Placental epithelial cell (primary cell): Measurements from ENCODE around the gene BGLAP. TPM values are rescaled to one million over a fixed set of nuclear protein-coding genes. Genes with fewer than 3 reads are reported as not detected.

ENCODE experiments used
- small RNA-seq: library from RNA; depleted of rRNA; stranded (forward); fragments of <200 nt; gene quantifications from one replicate; pipeline ENCODE3, GENCODE V24; 2012
- total RNA-seq: library from RNA; depleted of rRNA; stranded (reverse); fragments of >200 nt; gene quantifications from 2 replicates; pipeline ENCODE4 v1.2.3, GENCODE V29; 2012

BGLAP gene
- total RNA-seq = 0.54 and 1.6 TPM in 2 replicates

DNA sequence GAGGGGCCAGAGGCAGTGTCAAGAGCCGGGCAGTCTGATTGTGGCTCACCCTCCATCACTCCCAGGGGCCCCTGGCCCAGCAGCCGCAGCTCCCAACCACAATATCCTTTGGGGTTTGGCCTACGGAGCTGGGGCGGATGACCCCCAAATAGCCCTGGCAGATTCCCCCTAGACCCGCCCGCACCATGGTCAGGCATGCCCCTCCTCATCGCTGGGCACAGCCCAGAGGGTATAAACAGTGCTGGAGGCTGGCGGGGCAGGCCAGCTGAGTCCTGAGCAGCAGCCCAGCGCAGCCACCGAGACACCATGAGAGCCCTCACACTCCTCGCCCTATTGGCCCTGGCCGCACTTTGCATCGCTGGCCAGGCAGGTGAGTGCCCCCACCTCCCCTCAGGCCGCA lies at the start of gene BGLAP:
BGLAP (plus strand) TSS at position 259 of the 400 bp plus-strand sequence; CDS start at position 307, 48 bp downstream.

DNA sequence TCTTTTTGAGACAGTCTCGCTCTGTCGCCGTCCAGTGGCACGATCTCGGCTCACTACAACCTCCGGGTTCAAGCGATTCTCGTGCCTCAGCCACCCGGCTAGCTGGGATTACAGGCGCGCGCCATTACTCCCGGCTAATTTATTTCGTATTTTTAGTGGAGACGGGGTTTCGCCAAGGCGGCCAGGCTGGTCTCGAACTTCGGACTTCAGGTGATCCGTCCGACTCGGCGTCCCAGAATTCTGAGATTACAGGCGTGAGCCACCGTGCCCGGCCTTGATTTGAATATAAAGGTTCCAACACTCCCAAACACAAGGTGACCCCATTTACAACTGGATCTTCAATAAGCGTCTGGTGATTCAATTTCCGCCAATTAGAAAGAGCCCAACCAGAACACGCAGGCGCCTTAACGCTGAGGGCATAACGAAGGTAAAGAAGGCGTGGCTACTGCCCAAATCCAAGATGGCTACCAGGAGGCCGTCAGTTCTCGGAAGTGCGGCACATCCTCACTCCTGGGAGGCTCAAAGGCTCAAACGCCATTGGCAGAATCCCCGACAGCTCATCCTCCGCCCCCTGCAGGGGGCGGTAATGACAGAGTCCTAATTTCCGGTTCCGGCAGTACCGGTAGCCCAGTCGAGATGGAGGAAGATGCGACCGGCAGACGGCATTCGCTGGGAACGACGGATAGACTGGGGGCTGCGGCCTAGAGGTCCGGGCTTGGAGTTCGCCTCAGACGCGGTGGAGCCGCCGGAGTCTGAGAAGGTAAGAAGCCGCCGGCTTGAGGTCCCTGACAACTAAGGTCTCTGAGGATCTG lies 48.3 kb upstream of the BGLAP start, which contains the start of gene SLC25A44:
SLC25A44 (plus strand) TSS at position 617 of the 812 bp plus-strand sequence. CDS start 5,744 bp downstream, outside the sequence.

GRCh38 chr1:156212833-156213643 lies 28.9 kb upstream of the BGLAP start, which contains the start of gene PMF1:
PMF1 (plus strand) TSS chr1:156213007; CDS start chr1:156213016, 9 bp downstream.

GRCh38 chr1:156247460-156248322 lies 5.7 kb downstream of the BGLAP start, which contains the start of gene PAQR6:
PAQR6 (minus strand) TSS chr1:156248056; CDS start chr1:156246731, 1,325 bp downstream.

GRCh38 chr1:156282479-156283222 lies 40.7 kb downstream of the BGLAP start, which contains the start of gene SMG5:
SMG5 (minus strand) TSS chr1:156282825; CDS start chr1:156282680, 145 bp downstream.

DNA sequence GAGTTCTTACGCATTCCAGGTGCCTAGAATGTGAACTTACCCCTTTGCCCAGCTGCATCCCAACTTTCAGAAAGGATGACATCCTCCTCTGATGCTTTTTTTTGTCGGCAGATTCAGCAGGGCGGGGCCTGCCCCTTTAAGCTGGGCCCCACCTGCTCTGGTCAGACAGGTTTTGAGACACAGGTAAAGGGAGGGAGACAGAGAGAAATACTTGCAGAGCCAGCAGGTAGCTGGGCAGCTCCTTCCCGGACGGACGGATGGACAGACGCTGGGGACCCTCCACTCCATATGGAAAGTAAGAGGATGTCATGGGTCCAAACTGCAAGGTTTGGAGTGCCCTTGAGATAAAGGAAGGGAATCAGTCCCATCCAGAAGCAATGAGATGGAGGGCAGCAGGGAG lies 42.1 kb downstream of the BGLAP start, which contains the start of gene TMEM79:
TMEM79 (plus strand) TSS at position 214 of the 400 bp plus-strand sequence. CDS start 902 bp downstream, outside the sequence.

Small RNA genes within 50 kb of the gene (small RNA-seq; reads per million reads assigned to genes)
- gene RF00568 = not detected

Other genes with a start within 250 kb of the BGLAP start
- 373 and 566 TPM in 2 replicates for gene SSR2, start 221.2 kb upstream of the BGLAP start, total RNA-seq
- gene UBQLN4, start 188.4 kb upstream of the BGLAP start, total RNA-seq = 18.8 and 34.3 TPM in 2 replicates
- gene LAMTOR2, start 187.4 kb upstream of the BGLAP start, total RNA-seq = 43.8 and 72.2 TPM in 2 replicates
- 62.4 and 69.0 TPM in 2 replicates for gene RAB25, start 181.0 kb upstream of the BGLAP start, total RNA-seq
- 2.9 and 4.7 TPM in 2 replicates for gene MEX3A, start 159.7 kb upstream of the BGLAP start, total RNA-seq
- 709 and 1,013 TPM in 2 replicates for gene LMNA, start 127.5 kb upstream of the BGLAP start, total RNA-seq
- gene SEMA4A, start 88.6 kb upstream of the BGLAP start, total RNA-seq = 7.9 and 12.6 TPM in 2 replicates
- 7.9 and 18.0 TPM in 2 replicates for gene SLC25A44, start 48.1 kb upstream of the BGLAP start, total RNA-seq
- 56.9 and 58.9 TPM in 2 replicates for gene PMF1, start 29.2 kb upstream of the BGLAP start, total RNA-seq
- gene PAQR6, start 5.9 kb downstream of the BGLAP start, total RNA-seq = 1.6 and 1.7 TPM in 2 replicates
- 52.2 and 65.3 TPM in 2 replicates for gene SMG5, start 40.6 kb downstream of the BGLAP start, total RNA-seq
- 3.1 and 3.3 TPM in 2 replicates for gene TMEM79, start 42.1 kb downstream of the BGLAP start, total RNA-seq
- gene GLMP, start 53.5 kb downstream of the BGLAP start, total RNA-seq = 75.3 and 79.3 TPM in 2 replicates
- gene VHLL, start 57.1 kb downstream of the BGLAP start, total RNA-seq = 0.87 TPM in 1 of 2 replicates, not detected in the other
- 247 and 271 TPM in 2 replicates for gene CCT3, start 96.1 kb downstream of the BGLAP start, total RNA-seq
- not detected in 2 replicates for gene TSACC, start 96.3 kb downstream of the BGLAP start, total RNA-seq
- 0.39 TPM in 1 of 2 replicates, not detected in the other for gene RHBG, start 127.0 kb downstream of the BGLAP start, total RNA-seq